ENCODE data around the gene CNN1.
A peak's percentile ranks its signal among the peaks of the same experiment; 100 is the strongest.

- no peak for TF ChIP-seq RFX5 (IDR thresholded peaks at IDR 0.05; ENCODE audit: low read depth, low read length)
- TF ChIP-seq CTCF (conservative IDR thresholded peaks at IDR 0.05; ENCODE audit: low read depth, low read length): peak; percentile 74
- TF ChIP-seq BHLHE40 (IDR thresholded peaks at IDR 0.05; ENCODE audit: low read depth, low read length): no peak
- TF ChIP-seq POLR2A (IDR thresholded peaks at IDR 0.05; ENCODE audit: low read depth, low read length): no peak
- peak; percentile 81 for TF ChIP-seq RAD21 (IDR thresholded peaks at IDR 0.05; ENCODE audit: low read length)
- peak; percentile 17; the same call in 1 of the 2 replicates for TF ChIP-seq USF2 (IDR thresholded peaks at IDR 0.05; ENCODE audit: low read depth, low read length)
- no peak for TF ChIP-seq MXI1 (IDR thresholded peaks at IDR 0.05; ENCODE audit: borderline replicate concordance, low read depth, low read length)
- no peak for TF ChIP-seq CEBPB (IDR thresholded peaks at IDR 0.05; ENCODE audit: low read depth, low read length)
- no peak for TF ChIP-seq MAZ (IDR thresholded peaks at IDR 0.05; ENCODE audit: borderline replicate concordance, low read depth, low read length)
Measured at GRCh38 chr19:11560404-11561051, 21.9 kb downstream of the CNN1 start.

All from IMR-90 (cell line).